ENCODE results near the gene KDM4C. TPM values are rescaled to one million over a fixed set of nuclear protein-coding genes. Genes with fewer than 3 reads are reported as not detected.

KDM4C gene
- total RNA-seq, 5 donors from 2014 or later (not counting 1 experiment from before 2014, with no cell fraction given), result 66.4 to 107 (median 76.0) TPM

DNA sequence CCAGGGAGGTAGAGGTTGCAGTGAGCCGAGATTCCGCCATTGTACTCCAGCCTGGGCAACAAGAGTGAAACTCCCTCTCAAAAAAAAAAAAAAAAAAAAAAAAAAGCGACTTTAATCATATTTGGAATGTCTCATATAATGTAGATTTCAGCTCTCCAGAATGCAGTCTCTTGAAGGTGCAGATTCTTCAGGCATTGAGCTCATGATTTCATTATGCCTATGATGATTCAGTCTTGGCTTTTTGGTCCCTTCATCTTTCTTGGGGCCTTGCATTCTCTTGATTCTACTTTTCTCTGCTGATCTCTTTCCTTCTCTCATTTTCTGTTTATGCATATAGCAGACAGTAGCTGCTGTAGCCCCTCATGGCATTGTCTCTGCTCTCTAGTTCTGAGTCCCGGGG lies 22.9 kb downstream of the KDM4C start:
- Histone ChIP-seq H3K27me3 (replicated peaks in 1 of 2; ENCODE audit: control insufficient read depth in 2 of 2, extremely low read depth in 1 of 2, insufficient read depth in 2 of 2, low read length in 1 of 2) (no peaks in the 10 kb centered on the region), H3K27ac (ENCODE audit: low read length) (no peak overlapping the region), H3K9me3 (no peaks in the 10 kb centered on the region), H3K4me1 (ENCODE audit: control insufficient read depth in 1 of 2, extremely low read depth in 1 of 2, insufficient read depth in 2 of 2, low read length in 2 of 2) (peaks cover 30 to 49% of the 10 kb centered on the region in 2 experiments), H3K4me3 (ENCODE audit: control insufficient read depth in 1 of 2, extremely low read depth in 1 of 2, low read length in 1 of 2) (no peak overlapping the region), H3K36me3 (ENCODE audit: control insufficient read depth in 2 of 2, extremely low read depth in 1 of 2, insufficient read depth in 1 of 2, low read length in 1 of 2) (no peaks in the 10 kb centered on the region)
- ATAC-seq (replicated peaks in 1 of 4) (no peak), DNase-seq (no peak)
- WGBS (ENCODE audit: insufficient coverage), result 60% methylated on average over 1 of the region's 4 CpGs
- H3K4me1 Mint-ChIP-seq, result peaks cover 87 to 90% (median 89%) of the 10 kb centered on the region in 3 donors
- ChIA-PET POLR2A (interaction anchor here (0.5 to 0.9 kb wide), 4 partner anchors 20 to 67 kb away, joined by 3 to 12 read pairs (median 6); no protein-coding TSS in a partner anchor), CTCF (interaction anchor here (0.6 to 0.7 kb wide), 4 partner anchors 10 to 1355 kb away, joined by 4 to 10 read pairs (median 5); no protein-coding TSS in a partner anchor)
- peak overlapping the region in 1 of 3 donors; percentile 1 for H3K4me3 Mint-ChIP-seq
- no peaks in the 10 kb centered on the region for H3K27me3 Mint-ChIP-seq
- no peaks in the 10 kb centered on the region for H3K9me3 Mint-ChIP-seq
- peaks cover 9% of the 10 kb centered on the region for H3K36me3 Mint-ChIP-seq
- H3K27ac Mint-ChIP-seq, result no peak overlapping the region

DNA sequence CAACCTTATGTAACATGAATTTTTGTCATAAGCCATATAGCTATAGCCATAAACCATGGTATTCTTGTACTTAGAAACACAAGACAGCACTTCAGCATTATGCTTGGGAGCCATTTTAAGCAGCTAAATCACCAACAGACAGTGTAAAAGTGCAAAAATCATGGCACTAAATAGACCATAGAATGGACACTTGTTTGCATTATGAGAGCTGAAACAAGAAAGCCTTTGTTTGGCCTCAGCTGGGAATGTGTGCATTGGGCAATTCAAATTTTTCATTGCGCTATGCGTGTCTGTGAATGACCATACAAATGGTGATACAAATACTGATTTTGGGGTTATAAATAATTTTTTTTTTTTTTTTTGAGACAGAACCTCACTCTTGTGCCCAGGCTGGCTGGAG lies 23.7 kb downstream of the KDM4C start:
- no peak overlapping the region for H3K27ac Mint-ChIP-seq
- ATAC-seq (replicated peaks in 1 of 4) (no peak), DNase-seq (no peak)
- H3K27me3 ChIP-seq (replicated peaks in 1 of 2; ENCODE audit: control insufficient read depth in 2 of 2, extremely low read depth in 1 of 2, insufficient read depth in 2 of 2, low read length in 1 of 2), result no peaks in the 10 kb centered on the region
- H3K9me3 Mint-ChIP-seq, result no peaks in the 10 kb centered on the region
- H3K36me3 ChIP-seq (ENCODE audit: control insufficient read depth in 2 of 2, extremely low read depth in 1 of 2, insufficient read depth in 1 of 2, low read length in 1 of 2), result no peaks in the 10 kb centered on the region
- H3K36me3 Mint-ChIP-seq, result peaks cover 9% of the 10 kb centered on the region
- peaks cover 30 to 47% of the 10 kb centered on the region in 2 experiments for H3K4me1 ChIP-seq (ENCODE audit: control insufficient read depth in 1 of 2, extremely low read depth in 1 of 2, insufficient read depth in 2 of 2, low read length in 2 of 2)
- H3K27me3 Mint-ChIP-seq, result no peaks in the 10 kb centered on the region
- peaks cover 86 to 90% (median 87%) of the 10 kb centered on the region in 3 donors for H3K4me1 Mint-ChIP-seq
- no peaks in the 10 kb centered on the region for H3K9me3 ChIP-seq
- peak overlapping the region in 1 of 3 donors; percentile 67 for H3K4me3 Mint-ChIP-seq
- ChIA-PET CTCF (interaction anchor here in 1 of 2 donors (0.7 kb wide), 2 partner anchors 288 to 1993 kb away, joined by 3 read pairs; no protein-coding TSS in a partner anchor), POLR2A (interaction anchor here in 1 of 2 donors (0.6 kb wide), 1 partner anchor 1438 kb away, joined by 3 read pairs; no protein-coding TSS in a partner anchor)
- H3K27ac ChIP-seq (ENCODE audit: low read length), result no peak overlapping the region
- no CpG with 5 or more reads among the region's 2 CpGs for WGBS (ENCODE audit: insufficient coverage)
- H3K4me3 ChIP-seq (ENCODE audit: control insufficient read depth in 1 of 2, extremely low read depth in 1 of 2, low read length in 1 of 2), result no peak overlapping the region

DNA sequence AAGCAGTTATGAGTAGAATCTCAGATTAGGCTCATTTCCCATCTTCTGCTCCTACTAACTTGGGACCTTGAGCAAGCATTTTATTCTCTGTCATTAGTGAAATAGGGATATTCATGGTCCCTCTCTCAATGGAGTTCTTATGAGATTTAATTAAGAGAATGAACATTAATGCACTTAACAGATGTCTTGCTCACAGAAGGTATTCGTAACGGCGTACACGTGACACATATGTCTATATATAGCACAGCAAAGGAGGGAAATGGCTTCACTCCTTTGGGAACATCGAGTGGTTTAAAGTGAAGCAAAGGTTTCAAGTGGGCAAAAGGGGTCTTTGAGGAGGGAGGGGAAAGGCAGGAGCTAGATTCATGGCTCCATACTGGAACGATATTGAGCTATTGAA lies 24.6 kb downstream of the KDM4C start:
- H3K36me3 Mint-ChIP-seq, result peaks cover 4% of the 10 kb centered on the region
- H3K4me1 ChIP-seq (ENCODE audit: control insufficient read depth in 1 of 2, extremely low read depth in 1 of 2, insufficient read depth in 2 of 2, low read length in 2 of 2), result peaks cover 27 to 44% of the 10 kb centered on the region in 2 experiments
- peak overlapping the region in 1 of 2 donors; percentile 53 for H3K27ac Mint-ChIP-seq
- H3K9me3 ChIP-seq, result no peaks in the 10 kb centered on the region
- no peak for ATAC-seq (replicated peaks in 1 of 4)
- 88% methylated on average over 6 of the region's 6 CpGs for WGBS (ENCODE audit: insufficient coverage)
- H3K27me3 ChIP-seq (replicated peaks in 1 of 2; ENCODE audit: control insufficient read depth in 2 of 2, extremely low read depth in 1 of 2, insufficient read depth in 2 of 2, low read length in 1 of 2), result no peaks in the 10 kb centered on the region
- no peak for DNase-seq
- H3K36me3 ChIP-seq (ENCODE audit: control insufficient read depth in 2 of 2, extremely low read depth in 1 of 2, insufficient read depth in 1 of 2, low read length in 1 of 2), result no peaks in the 10 kb centered on the region
- no peak overlapping the region for H3K4me3 ChIP-seq (ENCODE audit: control insufficient read depth in 1 of 2, extremely low read depth in 1 of 2, low read length in 1 of 2)
- no peaks in the 10 kb centered on the region for H3K27me3 Mint-ChIP-seq
- peak overlapping the region in 1 of 3 donors; percentile 67 for H3K4me3 Mint-ChIP-seq
- no peak overlapping the region for H3K27ac ChIP-seq (ENCODE audit: low read length)
- peaks cover 80 to 87% (median 81%) of the 10 kb centered on the region in 3 donors for H3K4me1 Mint-ChIP-seq
- POLR2A ChIA-PET, result interaction anchor here in 1 of 2 donors (0.6 kb wide), 1 partner anchor 1437 kb away, joined by 3 read pairs; no protein-coding TSS in a partner anchor
- CTCF ChIA-PET, result no interaction called here
- H3K9me3 Mint-ChIP-seq, result no peaks in the 10 kb centered on the region

DNA sequence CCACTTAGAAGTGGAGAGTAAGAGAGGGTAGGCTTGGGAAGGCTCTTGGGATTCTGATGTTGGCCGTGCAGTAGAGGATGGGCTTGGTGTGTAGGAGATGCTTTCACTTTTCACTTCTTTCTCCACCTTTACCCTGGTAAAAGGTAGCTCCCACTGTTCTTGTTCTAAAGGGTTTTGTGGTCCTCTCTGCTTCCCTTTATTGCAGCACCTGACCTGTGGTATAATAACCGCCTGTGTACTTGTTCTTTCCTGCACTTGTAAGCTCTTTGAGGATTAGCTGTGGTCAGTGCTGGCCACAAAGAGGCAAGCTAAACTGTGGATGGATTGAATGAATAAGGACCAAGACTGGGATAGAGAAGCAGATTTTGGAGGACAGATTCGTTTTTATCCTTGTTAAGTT lies 25.2 kb downstream of the KDM4C start:
- Histone ChIP-seq H3K27me3 (replicated peaks in 1 of 2; ENCODE audit: control insufficient read depth in 2 of 2, extremely low read depth in 1 of 2, insufficient read depth in 2 of 2, low read length in 1 of 2) (no peaks in the 10 kb centered on the region), H3K4me1 (ENCODE audit: control insufficient read depth in 1 of 2, extremely low read depth in 1 of 2, insufficient read depth in 2 of 2, low read length in 2 of 2) (peaks cover 23 to 44% of the 10 kb centered on the region in 2 experiments), H3K36me3 (ENCODE audit: control insufficient read depth in 2 of 2, extremely low read depth in 1 of 2, insufficient read depth in 1 of 2, low read length in 1 of 2) (no peaks in the 10 kb centered on the region), H3K9me3 (no peaks in the 10 kb centered on the region), H3K4me3 (ENCODE audit: control insufficient read depth in 1 of 2, extremely low read depth in 1 of 2, low read length in 1 of 2) (no peak overlapping the region), H3K27ac (ENCODE audit: low read length) (no peak overlapping the region)
- H3K4me3 Mint-ChIP-seq, result peak overlapping the region in 2 of 3 donors; percentile 37 to 67
- ChIA-PET POLR2A (interaction anchor here (0.6 kb wide), 3 partner anchors 9 to 63 kb away, joined by 3 to 13 read pairs (median 4); no protein-coding TSS in a partner anchor), CTCF (no interaction called here)
- H3K27ac Mint-ChIP-seq, result peak overlapping the region; percentile 29 to 53
- 25% methylated on average over 1 of the region's 3 CpGs for whole genome bisulfite sequencing (ENCODE audit: insufficient coverage)
- H3K9me3 Mint-ChIP-seq, result no peaks in the 10 kb centered on the region
- DNase-seq (no peak), ATAC-seq (replicated peaks in 1 of 4) (peak in 1 of 4 experiments; percentile 51)
- no peaks in the 10 kb centered on the region for H3K36me3 Mint-ChIP-seq
- no peaks in the 10 kb centered on the region for H3K27me3 Mint-ChIP-seq
- peaks cover 80 to 88% (median 82%) of the 10 kb centered on the region in 3 donors for H3K4me1 Mint-ChIP-seq

DNA sequence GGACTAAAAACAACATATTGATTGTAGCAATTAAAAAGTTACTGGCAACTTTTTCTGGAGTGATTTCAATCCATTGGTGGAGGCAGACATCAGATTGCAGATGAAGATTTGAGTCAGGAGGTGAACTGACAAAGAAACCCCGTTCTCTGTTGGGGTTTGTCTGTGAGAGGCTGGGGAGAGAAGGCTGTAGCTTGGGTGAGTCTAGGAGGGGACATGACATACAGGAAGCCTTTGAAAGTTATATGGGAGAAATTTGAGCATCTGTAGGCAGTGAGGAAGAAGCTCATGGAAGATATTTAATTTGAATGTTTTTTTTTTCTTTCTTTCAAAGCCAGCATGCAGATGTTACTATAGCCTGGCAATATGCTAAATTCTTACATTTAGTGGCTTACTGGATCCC lies 26.0 kb downstream of the KDM4C start:
- H3K4me1 ChIP-seq (ENCODE audit: control insufficient read depth in 1 of 2, extremely low read depth in 1 of 2, insufficient read depth in 2 of 2, low read length in 2 of 2), result peaks cover 23 to 47% of the 10 kb centered on the region in 2 experiments
- ChIA-PET CTCF (interaction anchor here in 1 of 2 donors (0.6 kb wide), 1 partner anchor 37 kb away, joined by 3 read pairs; no protein-coding TSS in a partner anchor), POLR2A (interaction anchor here in 1 of 2 donors (0.6 kb wide), 1 partner anchor 8 kb away, joined by 4 read pairs; no protein-coding TSS in a partner anchor)
- ATAC-seq (replicated peaks in 1 of 4) (peak in 2 of 4 experiments; percentile 44 to 53), DNase-seq (no peak)
- Mint-ChIP-seq H3K9me3 (no peaks in the 10 kb centered on the region), H3K27ac (peak overlapping the region; percentile 29 to 53), H3K4me3 (peak overlapping the region in 2 of 3 donors; percentile 37 to 67), H3K27me3 (no peaks in the 10 kb centered on the region), H3K36me3 (peaks cover 3% of the 10 kb centered on the region), H3K4me1 (peaks cover 84 to 91% (median 87%) of the 10 kb centered on the region in 3 donors)
- no peaks in the 10 kb centered on the region for H3K27me3 ChIP-seq (replicated peaks in 1 of 2; ENCODE audit: control insufficient read depth in 2 of 2, extremely low read depth in 1 of 2, insufficient read depth in 2 of 2, low read length in 1 of 2)
- 10% methylated on average over 1 of the region's 1 CpG for WGBS (ENCODE audit: insufficient coverage)
- no peak overlapping the region for H3K27ac ChIP-seq (ENCODE audit: low read length)
- no peaks in the 10 kb centered on the region for H3K9me3 ChIP-seq
- H3K36me3 ChIP-seq (ENCODE audit: control insufficient read depth in 2 of 2, extremely low read depth in 1 of 2, insufficient read depth in 1 of 2, low read length in 1 of 2), result no peaks in the 10 kb centered on the region
- no peak overlapping the region for H3K4me3 ChIP-seq (ENCODE audit: control insufficient read depth in 1 of 2, extremely low read depth in 1 of 2, low read length in 1 of 2)

DNA sequence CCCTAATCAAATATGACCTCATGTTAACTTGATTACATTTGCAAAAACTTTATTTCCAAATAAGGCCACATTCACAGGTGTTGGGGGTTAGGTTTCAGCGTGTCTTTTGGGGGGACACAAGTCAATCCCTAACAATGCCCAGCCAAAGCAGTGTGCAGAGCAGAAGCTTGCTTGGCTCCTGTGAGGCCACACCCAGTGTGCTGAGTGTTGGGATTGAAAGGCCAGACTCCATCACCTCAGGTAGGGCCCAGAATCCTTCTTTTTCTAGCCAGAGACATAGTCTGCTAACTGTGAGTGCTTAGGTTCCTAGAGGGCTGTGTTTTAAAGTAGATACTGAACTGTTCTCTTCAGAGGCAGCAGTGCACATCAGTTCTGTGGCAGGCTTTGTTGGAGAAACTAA lies 27.9 kb downstream of the KDM4C start:
- WGBS (ENCODE audit: insufficient coverage), result no CpG with 5 or more reads among the region's 1 CpG

More for the DNA sequence above, 27.9 kb downstream of the KDM4C start:
- Histone ChIP-seq H3K4me1 (ENCODE audit: control insufficient read depth in 1 of 2, extremely low read depth in 1 of 2, insufficient read depth in 2 of 2, low read length in 2 of 2) (peaks cover 18 to 42% of the 10 kb centered on the region in 2 experiments), H3K27ac (ENCODE audit: low read length) (no peak overlapping the region), H3K36me3 (ENCODE audit: control insufficient read depth in 2 of 2, extremely low read depth in 1 of 2, insufficient read depth in 1 of 2, low read length in 1 of 2) (no peaks in the 10 kb centered on the region), H3K27me3 (replicated peaks in 1 of 2; ENCODE audit: control insufficient read depth in 2 of 2, extremely low read depth in 1 of 2, insufficient read depth in 2 of 2, low read length in 1 of 2) (no peaks in the 10 kb centered on the region), H3K4me3 (ENCODE audit: control insufficient read depth in 1 of 2, extremely low read depth in 1 of 2, low read length in 1 of 2) (no peak overlapping the region), H3K9me3 (no peaks in the 10 kb centered on the region)
- no peaks in the 10 kb centered on the region for H3K9me3 Mint-ChIP-seq
- ATAC-seq (replicated peaks in 1 of 4), result no peak
- ChIA-PET POLR2A (interaction anchor here in 1 of 2 donors (0.6 kb wide), 1 partner anchor 40 kb away, joined by 3 read pairs; no protein-coding TSS in a partner anchor), CTCF (interaction anchor here in 1 of 2 donors (1.0 kb wide), 1 partner anchor 10 kb away, joined by 3 read pairs; no protein-coding TSS in a partner anchor)
- H3K4me1 Mint-ChIP-seq, result peaks cover 70 to 83% (median 75%) of the 10 kb centered on the region in 3 donors
- H3K4me3 Mint-ChIP-seq, result no peak overlapping the region
- no peak overlapping the region for H3K27ac Mint-ChIP-seq
- H3K27me3 Mint-ChIP-seq, result no peaks in the 10 kb centered on the region
- no peak for DNase-seq
- H3K36me3 Mint-ChIP-seq, result peaks cover 5% of the 10 kb centered on the region

All from T-cell (primary cell).